ENCODE data around the gene SCN7A.
"Not testable (repeated sequence)": the region's sequence is repeated elsewhere in the genome, so short reads cannot be mapped to it uniquely, and the experiment has no call there.

The SCN7A gene

DNA sequence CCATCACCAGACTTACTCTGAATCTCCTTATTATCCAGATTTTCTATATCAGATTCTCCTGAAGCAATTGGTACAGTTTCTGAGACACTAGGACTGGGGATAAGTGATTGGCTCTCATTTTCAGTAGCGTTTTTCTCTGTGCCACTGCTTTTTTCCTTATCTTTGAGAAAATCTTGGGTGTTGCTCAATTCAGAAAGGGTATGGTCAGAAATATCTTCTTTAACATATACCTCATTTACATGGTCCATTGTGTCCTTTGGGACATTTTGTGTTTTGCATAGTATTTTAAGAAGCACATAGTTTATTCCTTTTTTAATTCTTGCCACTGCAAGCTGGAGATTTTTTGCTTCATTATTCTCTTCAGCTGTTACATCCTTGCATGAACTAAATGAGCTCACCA is 61.7 kb downstream of the SCN7A start:
- Mint-ChIP-seq H3K36me3 (no peaks in the 10 kb centered on the region), H3K27ac (no peak overlapping the region), H3K9me3 (no peaks in the 10 kb centered on the region), H3K4me1 (no peaks in the 10 kb centered on the region), H3K4me3 (no peak overlapping the region)
- DNase-seq (ENCODE audit: low spot score in 2 of 2) (no peak), ATAC-seq (no peak)

- H3K36me3 Mint-ChIP-seq: no peaks in the 10 kb centered on the region
- no peak for DNase-seq (ENCODE audit: low spot score in 2 of 2)
- H3K4me3 Mint-ChIP-seq: no peak overlapping the region
- no peaks in the 10 kb centered on the region for H3K4me1 Mint-ChIP-seq
- no peak for ATAC-seq
- H3K9me3 Mint-ChIP-seq: peaks cover 7% of the 10 kb centered on the region
- H3K27ac Mint-ChIP-seq: no peak overlapping the region
Observed at GRCh38 chr2:166424841-166425240, 69.2 kb downstream of the SCN7A start.

DNA sequence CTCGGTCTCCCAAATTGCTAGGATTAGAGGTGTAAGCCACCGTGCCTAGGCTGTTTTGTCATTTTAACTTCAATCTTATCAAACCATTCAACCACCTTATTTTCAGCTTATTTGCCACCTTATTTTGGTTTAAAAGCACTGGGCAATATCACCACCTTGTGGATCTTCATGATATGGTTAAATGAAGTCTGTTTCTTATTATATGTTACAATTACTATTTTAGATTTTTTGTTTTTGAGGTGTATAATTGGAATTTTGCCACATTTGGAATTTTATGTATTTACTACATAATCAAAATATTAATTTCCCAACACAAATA is 74.5 kb downstream of the SCN7A start:
- no peaks in the 10 kb centered on the region for H3K36me3 Mint-ChIP-seq

GRCh38 chr2:166418853-166419615 is 75.0 kb downstream of the SCN7A start:
- Mint-ChIP-seq H3K27ac (no peak overlapping the region), H3K9me3 (peaks cover 10% of the 10 kb centered on the region), H3K4me1 (no peaks in the 10 kb centered on the region), H3K4me3 (no peak overlapping the region), H3K36me3 (no peaks in the 10 kb centered on the region)
- ATAC-seq: no peak
- no peak for DNase-seq (ENCODE audit: low spot score in 2 of 2)

More for the DNA sequence above, 74.5 kb downstream of the SCN7A start:
- DNase-seq (ENCODE audit: low spot score in 2 of 2) (no peak), ATAC-seq (no peak)
- H3K4me3 Mint-ChIP-seq: no peak overlapping the region
- H3K9me3 Mint-ChIP-seq: peaks cover 10% of the 10 kb centered on the region
- H3K27ac Mint-ChIP-seq: no peak overlapping the region
- H3K4me1 Mint-ChIP-seq: no peaks in the 10 kb centered on the region

GRCh38 chr2:166417669-166418068 is 76.4 kb downstream of the SCN7A start:
- Mint-ChIP-seq H3K4me3 (no peak overlapping the region), H3K27ac (no peak overlapping the region), H3K9me3 (peaks cover 10% of the 10 kb centered on the region), H3K36me3 (no peaks in the 10 kb centered on the region), H3K4me1 (no peaks in the 10 kb centered on the region)
- ATAC-seq (no peak), DNase-seq (ENCODE audit: low spot score in 2 of 2) (no peak)

DNA sequence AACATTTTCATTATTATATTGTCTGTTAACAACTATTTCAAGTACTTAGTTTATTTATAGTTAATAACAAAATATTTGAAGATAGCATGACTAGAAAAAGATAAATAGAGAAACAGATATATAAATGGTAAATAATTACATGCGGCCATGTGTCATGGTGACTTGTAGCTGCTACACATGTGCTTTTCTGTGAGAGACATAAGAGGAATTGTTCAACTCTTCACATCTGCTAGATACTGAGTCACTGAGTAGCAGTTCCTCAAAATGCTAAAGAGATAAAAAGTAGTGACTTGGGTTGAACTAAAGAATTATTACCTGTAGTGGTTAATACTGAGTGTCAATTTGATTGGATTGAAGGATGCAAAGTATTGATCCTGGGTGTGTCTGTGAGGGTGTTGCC is 80.8 kb downstream of the SCN7A start:
- Mint-ChIP-seq H3K4me3 (no peak overlapping the region), H3K36me3 (no peaks in the 10 kb centered on the region), H3K27ac (no peak overlapping the region), H3K4me1 (no peaks in the 10 kb centered on the region), H3K9me3 (peaks cover 3% of the 10 kb centered on the region)
- no peak for DNase-seq (ENCODE audit: low spot score in 2 of 2)
- no peak for ATAC-seq

DNA sequence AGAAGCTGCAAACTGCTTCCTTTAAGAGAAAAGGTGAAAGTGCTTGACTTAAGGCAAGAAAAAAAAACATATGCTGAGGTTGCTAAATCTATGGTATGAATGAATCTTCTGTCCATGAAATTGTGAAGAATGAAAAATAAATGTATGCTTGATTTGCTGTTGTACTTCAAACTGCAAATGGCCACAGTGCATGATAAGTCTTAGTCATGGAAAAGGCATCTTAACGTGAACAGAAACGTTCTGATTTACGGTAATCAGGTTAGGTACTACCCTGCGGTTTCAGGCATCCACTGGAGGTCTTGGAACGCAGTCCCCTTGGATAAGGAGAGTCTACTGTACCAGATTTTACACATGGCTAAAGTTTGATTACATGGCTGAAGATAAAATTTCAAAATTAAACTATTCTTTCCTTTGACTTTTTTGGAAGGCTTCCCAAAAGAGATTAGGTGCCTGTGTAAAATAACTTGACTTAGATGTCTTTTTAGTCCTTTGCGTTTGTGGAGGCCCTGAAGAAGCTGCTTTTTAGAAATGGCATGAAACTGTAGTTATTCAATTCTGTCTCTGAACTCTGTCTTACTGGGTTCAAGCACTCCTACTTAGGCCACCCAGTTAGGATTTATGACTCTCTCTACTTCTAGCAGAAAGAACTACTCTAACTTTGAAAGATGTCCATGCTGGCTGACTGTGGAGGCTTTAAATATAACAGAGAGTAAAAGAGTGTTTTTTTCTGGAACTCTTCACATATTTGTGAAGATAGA is 82.4 kb downstream of the SCN7A start:
- Mint-ChIP-seq H3K4me3 (no peak overlapping the region), H3K4me1 (no peaks in the 10 kb centered on the region), H3K36me3 (no peaks in the 10 kb centered on the region), H3K9me3 (peaks cover 5% of the 10 kb centered on the region), H3K27ac (no peak overlapping the region)
- no peak for DNase-seq (ENCODE audit: low spot score in 2 of 2)
- ATAC-seq: no peak

DNA sequence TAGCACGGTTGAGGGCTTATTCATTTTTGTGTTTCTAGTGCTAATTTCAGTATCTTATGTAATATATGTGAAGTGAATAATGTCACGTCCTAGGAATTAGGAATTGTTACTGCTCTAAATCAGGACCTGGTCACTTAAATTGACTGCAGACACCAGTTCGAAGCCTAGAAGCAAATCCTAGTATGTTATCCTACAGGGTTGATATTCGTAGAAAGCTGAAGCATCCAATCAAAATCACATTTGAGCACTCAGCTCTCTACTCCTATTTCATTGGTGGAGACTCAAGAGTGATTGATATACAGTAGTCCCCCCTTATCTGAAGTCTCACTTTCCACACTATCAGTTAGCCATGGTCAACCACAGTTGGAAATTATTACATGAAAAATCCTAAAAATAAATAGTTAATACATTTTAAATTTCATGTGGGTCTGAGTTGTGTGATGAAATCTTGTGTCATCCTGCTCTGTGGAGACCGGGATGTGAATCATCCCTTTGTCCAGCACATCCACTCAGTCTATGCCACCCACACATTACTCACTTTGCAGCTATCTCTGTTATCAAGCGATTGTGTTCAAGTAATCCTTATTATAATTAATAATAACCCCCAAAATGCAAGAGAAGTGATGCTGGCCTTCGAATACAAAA is 83.1 kb downstream of the SCN7A start:
- no peaks in the 10 kb centered on the region for H3K36me3 Mint-ChIP-seq
- peaks cover 5% of the 10 kb centered on the region for H3K9me3 Mint-ChIP-seq
- H3K4me1 Mint-ChIP-seq: no peaks in the 10 kb centered on the region
- H3K4me3 Mint-ChIP-seq: no peak overlapping the region
- H3K27ac Mint-ChIP-seq: no peak overlapping the region
- no peak for DNase-seq (ENCODE audit: low spot score in 2 of 2)
- no peak for ATAC-seq

GRCh38 chr2:166407746-166408145 is 86.3 kb downstream of the SCN7A start:
- not testable (repeated sequence) for H3K4me1 Mint-ChIP-seq; H3K36me3 Mint-ChIP-seq; H3K27ac Mint-ChIP-seq; H3K4me3 Mint-ChIP-seq; H3K9me3 Mint-ChIP-seq; DNase-seq (ENCODE audit: low spot score in 2 of 2); ATAC-seq

GRCh38 chr2:166406374-166406773 is 87.7 kb downstream of the SCN7A start:
- Mint-ChIP-seq H3K27ac (no peak overlapping the region), H3K4me1 (no peaks in the 10 kb centered on the region)

GRCh38 chr2:166405569-166405926 is 88.5 kb downstream of the SCN7A start:
- Mint-ChIP-seq H3K36me3 (no peaks in the 10 kb centered on the region), H3K27ac (no peak overlapping the region), H3K4me3 (no peak overlapping the region), H3K9me3 (peaks cover 7% of the 10 kb centered on the region), H3K4me1 (no peaks in the 10 kb centered on the region)
- ATAC-seq: no peak
- DNase-seq (ENCODE audit: low spot score in 2 of 2): no peak

More at GRCh38 chr2:166406374-166406773, 87.7 kb downstream of the SCN7A start:
- Mint-ChIP-seq H3K9me3 (peaks cover 7% of the 10 kb centered on the region), H3K36me3 (no peaks in the 10 kb centered on the region), H3K4me3 (no peak overlapping the region)
- no peak for DNase-seq (ENCODE audit: low spot score in 2 of 2)
- no peak for ATAC-seq

DNA sequence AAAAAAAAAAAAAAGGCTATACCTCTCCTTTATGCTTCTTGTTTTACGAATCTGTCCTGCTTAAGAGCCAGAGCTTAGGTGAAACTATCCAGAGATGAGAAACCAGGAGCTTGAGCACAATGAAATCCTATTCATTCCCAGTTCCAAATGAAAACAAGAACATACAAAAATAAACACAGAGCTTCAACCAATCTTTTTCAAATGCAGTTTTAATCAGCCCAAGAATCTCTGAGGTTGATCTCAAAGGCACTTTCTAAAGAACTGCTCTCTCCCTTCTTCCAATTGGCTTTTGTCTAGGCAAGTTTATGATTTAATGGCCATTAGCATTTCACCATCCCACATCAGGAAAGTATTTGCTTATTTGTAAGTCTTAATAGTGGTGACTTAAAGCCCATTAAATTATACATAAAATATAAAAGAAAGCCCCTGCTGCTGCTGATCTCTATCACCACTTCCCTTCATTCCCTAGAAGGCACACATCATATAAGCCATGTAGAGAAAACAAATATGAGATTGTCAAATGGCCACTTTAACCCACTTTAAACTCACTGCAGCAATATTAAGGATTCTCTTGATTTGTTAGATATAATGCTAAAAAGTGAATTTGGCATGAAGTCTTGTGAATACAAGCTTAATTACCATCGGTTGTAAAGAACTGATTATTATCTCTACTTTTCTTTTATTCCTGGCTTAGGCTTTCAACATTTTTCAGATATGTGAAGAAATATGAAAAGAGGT is 89.0 kb downstream of the SCN7A start:
- H3K4me1 Mint-ChIP-seq: no peaks in the 10 kb centered on the region
- H3K36me3 Mint-ChIP-seq: no peaks in the 10 kb centered on the region
- no peak overlapping the region for H3K4me3 Mint-ChIP-seq
- DNase-seq (ENCODE audit: low spot score in 2 of 2) (no peak), ATAC-seq (no peak)
- H3K9me3 Mint-ChIP-seq: peaks cover 7% of the 10 kb centered on the region
- no peak overlapping the region for H3K27ac Mint-ChIP-seq

DNA sequence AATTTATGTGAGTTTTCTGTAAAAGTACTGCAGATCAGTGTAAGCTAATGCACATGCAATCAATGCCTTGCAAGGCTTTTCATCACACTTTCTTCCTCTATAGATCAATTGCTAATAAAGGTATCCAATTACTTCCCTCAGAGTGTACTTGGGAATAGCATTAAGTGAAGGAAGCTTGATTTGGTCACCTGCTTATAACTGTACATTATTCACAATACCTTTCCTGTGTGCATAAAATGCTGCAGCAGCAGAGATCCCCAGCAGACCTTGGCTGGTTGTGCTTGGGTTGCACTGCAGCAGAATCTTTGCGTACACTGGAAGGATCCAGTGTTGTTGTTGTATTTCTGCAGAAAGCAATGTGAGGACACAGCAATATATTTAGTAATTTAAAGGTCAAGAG is 99.8 kb downstream of the SCN7A start:
- Mint-ChIP-seq H3K36me3 (no peaks in the 10 kb centered on the region), H3K27ac (no peak overlapping the region), H3K4me3 (no peak overlapping the region), H3K4me1 (no peaks in the 10 kb centered on the region), H3K9me3 (peaks cover 16% of the 10 kb centered on the region)
- no peak for DNase-seq (ENCODE audit: low spot score in 2 of 2)
- no peak for ATAC-seq

GRCh38 chr2:166393008-166393407 is 101.0 kb downstream of the SCN7A start:
- H3K4me3 Mint-ChIP-seq: no peak overlapping the region

DNA sequence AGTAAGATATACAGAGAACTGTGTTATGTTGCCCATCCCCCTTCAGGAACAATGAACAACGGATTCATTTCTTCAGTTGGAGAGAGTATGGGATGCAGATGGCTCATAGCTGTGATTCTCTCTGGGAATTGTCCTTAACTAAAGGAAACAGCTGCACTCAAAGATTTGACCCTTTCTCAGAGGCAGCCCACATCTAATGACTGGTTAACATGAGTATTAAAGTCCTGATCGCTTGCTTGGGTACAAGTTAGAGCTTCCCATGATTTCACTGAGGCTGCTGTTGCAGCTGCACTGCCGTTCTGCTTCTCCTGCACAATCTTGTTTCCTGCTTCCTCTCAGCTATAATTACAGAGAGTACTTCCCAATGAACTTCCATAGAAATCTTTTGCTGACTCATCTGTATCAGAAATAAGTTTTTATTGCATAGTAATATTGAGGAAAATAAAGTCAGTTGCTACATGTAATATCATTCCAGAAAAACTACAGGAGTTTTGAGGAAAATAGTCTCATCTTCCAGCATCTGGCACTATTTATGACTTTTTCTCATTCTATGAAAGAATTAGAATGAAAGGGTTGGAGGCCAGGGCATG is 105.5 kb downstream of the SCN7A start:
- peaks cover 8% of the 10 kb centered on the region for H3K9me3 Mint-ChIP-seq
- no peak overlapping the region for H3K27ac Mint-ChIP-seq
- no peak overlapping the region for H3K4me3 Mint-ChIP-seq
- no peaks in the 10 kb centered on the region for H3K4me1 Mint-ChIP-seq
- ATAC-seq: no peak
- H3K36me3 Mint-ChIP-seq: no peaks in the 10 kb centered on the region
- no peak for DNase-seq (ENCODE audit: low spot score in 2 of 2)

More at GRCh38 chr2:166393008-166393407, 101.0 kb downstream of the SCN7A start:
- no peak for ATAC-seq
- no peak for DNase-seq (ENCODE audit: low spot score in 2 of 2)
- H3K4me1 Mint-ChIP-seq: no peaks in the 10 kb centered on the region
- no peaks in the 10 kb centered on the region for H3K36me3 Mint-ChIP-seq
- no peak overlapping the region for H3K27ac Mint-ChIP-seq
- peaks cover 16% of the 10 kb centered on the region for H3K9me3 Mint-ChIP-seq

Data from stimulated activated effector memory CD8-positive, alpha-beta T cell treated with anti-CD3 and anti-CD28 coated beads, Interleukin-12 subunit alpha, Interleukin-12 subunit beta, amount 100 ng/mL, for 72 hours (primary cell).